Occipital lobe (tissue), 2 donors: ENCODE data around the gene DPYSL5. TPM values are rescaled to one million over a fixed set of nuclear protein-coding genes. Genes with fewer than 3 reads are reported as not detected.
"Not testable (repeated sequence)": the region's sequence is repeated elsewhere in the genome, so short reads cannot be mapped to it uniquely, and the experiment has no call there.

Experiments
- DNase-seq: peaks from one replicate; lab custom pipeline; 2025; lab: John Stamatoyannopoulos, UW
- total RNA-seq: library from RNA; depleted of rRNA; stranded (reverse); fragments of >200 nt; gene quantifications from one replicate; pipeline ENCODE4 v1.2.3, GENCODE V29; 2014

Gene DPYSL5
- total RNA-seq, 1 donor from 2014 or later: 128 TPM

DNA sequence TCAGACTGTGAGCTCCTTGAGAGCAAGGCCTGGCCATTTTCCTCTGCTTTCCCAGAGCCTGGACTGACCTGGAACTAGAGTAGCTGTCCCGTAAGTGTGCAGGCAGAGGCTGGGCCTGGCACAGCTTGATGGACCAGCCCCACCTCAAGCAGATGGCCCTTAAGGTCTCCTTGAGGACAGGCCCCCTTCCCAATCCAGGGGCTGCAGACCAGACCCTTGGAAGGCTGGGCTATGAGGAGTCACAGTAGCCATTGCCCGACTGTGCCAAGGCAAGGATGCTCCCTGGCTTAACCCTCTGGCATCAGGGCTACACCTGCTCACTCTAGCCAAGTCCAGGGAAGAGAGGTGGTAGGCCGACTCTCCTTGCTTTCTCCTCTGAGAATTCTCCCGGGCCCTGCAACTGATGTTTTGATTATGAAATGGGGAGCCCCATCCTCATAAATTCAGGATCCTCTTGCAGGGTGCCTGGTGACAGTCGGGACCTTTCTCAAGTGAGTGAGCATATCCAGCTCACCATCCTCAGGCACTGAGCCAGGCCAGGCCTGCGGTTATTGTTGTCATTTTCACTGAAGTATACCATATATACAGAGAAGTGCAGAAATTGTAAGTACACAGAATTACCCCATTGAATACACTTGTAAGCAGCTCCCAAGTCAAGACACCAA, 51.7 kb downstream of the DPYSL5 start:
- no peak for DNase-seq

DNA sequence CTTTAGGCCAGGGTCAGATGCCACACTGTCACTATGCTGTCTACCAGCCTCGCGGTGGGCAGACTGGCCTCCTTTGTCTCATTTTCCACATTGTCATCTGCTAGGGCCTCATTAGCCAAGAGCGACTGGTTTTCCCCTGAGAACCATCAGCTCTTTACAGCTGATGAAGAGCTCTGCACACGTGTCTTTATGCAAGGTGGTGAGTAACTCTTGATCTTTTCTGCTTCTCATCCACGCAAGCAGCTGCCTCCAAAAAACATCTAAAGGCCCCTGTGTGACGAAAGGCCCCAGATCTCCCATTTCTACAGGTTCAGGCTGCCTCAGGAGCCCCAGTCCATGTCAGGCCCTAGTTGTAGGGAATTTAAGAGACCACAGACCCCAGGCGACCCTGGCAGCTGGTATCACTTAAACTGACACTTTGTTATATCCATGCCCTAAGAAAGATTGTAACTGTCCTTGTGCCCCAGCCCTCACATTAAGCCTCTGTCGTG, 52.9 kb downstream of the DPYSL5 start:
- no peak for DNase-seq

DNA sequence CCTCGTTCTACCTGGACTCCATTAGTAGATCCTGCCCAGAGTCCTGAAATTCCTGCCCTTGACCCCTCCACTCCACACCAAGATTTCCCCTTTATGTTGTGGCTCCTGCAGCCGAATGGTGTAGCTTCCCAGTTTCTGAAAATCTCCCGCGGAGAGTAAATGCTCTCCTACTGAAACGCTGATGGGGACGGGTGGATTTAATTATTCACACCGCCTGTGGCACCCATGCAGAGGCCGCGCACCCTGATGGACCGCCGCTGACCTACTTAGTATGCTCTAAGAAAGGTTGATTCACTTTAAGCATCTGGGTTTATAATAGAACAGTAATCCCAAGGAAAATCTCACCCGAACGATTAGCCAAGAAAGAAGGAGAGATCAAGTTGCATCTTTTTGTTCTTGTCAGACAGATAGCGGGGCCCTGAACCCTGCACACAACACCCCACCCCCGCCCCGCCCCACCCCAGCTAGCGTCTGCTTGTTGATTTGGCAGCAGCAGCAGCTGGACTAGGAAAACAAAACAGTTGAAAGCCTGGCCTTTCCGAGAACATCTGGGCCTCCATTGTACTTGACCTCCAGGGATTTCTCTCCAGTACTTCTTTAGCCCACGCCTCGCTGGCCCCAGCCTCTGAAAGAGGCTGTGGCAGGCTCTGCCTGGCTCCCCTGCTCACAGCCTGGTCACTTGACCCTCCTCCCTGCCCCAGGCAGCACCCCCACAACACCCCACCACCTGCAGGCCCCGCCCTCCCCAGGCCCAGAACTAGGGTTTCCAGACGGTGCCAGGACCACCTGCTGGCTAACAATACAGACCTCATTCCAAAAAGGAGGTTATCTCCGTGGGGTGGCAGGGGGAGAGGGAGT, 53.6 kb downstream of the DPYSL5 start:
- peak; percentile 54 for DNase-seq

DNA sequence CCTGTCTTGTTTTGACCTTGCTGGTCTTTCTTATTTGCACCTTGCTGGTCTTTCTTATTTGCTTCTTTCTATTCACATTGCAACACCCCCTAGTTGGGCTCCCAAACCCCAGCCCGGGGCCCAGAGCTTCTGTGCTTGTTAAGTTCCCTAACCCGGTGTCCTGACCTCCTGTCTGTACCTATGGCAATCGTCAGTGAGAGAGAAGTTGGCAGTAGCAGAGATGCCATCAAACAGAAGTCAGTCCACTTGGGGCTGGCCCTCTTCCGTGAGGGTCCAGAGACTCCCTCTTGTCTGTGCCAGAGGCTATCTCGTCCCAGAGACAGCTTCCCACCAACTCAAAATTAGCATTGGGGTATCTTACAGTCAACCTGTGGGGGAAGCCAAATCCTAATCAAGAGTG, 55.7 kb downstream of the DPYSL5 start:
- no peak for DNase-seq

DNA sequence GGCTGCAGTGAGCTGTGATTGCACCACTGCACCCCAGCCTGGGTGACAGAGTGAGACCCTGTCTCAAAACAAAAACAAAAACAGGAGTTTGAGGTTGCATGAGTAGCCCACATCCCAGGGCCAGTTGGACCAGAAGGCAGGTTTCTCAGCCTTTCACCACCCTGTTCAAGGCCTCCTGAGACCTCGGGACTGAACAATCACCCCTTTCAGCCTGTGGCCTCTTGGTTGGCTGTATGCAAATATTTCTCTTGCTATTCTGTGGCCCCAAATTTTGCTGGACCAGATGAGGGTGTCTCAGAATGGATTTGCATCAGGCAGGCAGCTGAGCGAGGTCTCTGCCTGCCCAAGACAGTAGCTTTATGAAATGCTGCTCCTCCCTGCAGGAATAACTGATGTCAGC, 56.9 kb downstream of the DPYSL5 start:
- no peak for DNase-seq

DNA sequence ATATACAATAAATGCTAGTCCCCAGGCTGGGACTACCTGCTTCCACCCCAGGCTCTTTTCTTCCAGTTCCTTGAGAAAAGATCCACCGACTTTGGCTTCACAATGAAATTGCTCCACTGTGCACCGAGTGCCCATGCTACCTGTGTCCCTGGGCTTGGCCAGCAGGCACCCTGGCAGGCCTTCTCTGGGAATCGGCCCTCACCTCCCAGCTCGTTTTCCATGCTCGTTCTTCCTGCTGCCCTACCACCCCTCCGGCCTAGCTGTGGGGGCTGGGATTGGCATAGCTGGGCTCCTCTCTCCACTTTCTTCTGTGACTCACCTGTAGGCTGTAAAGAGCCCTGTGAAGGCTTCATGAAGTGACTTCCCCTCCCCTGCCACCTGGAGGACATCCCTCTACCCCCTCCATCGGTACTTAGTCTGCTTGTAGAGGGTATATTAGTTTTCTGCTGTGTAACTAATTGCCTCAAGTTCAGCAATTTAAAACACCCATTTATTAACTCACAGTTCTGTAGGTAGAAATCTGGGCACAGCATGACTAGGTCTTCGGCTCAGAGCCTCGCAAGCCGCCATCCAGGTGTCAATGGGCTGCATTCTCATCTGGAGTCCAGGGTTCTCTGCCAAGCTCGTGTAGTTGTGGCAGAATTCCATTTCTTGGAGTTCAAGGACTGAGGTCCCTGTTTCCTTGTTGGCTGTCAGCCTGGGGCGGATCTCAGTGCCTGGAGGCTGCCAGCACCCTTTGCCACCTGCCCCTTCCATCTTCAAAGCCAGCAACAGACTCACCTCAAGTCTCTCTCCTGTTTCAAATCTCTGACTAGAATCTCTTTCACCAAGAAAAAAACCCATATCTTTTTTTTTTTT, 57.6 kb downstream of the DPYSL5 start:
- DNase-seq: no peak

DNA sequence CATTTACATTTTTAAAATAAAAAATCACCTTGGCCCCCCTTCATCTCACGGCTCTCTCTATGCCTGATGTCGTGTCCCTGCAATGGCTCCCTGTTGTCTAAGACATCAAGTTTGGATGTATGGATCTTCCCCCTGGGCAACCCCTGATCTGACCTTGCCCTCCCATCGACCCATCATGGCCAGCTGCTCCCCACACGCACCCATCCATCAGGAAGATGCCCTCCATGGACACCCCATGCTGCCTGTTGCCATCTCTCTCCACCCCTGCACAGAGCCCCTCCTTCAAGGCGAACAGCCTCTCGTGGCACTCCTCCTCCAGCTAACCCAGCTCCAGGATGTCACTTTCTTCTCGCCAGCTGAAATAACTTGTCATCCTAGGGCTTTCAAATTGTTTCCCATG, 59.5 kb downstream of the DPYSL5 start:
- DNase-seq: no peak

DNA sequence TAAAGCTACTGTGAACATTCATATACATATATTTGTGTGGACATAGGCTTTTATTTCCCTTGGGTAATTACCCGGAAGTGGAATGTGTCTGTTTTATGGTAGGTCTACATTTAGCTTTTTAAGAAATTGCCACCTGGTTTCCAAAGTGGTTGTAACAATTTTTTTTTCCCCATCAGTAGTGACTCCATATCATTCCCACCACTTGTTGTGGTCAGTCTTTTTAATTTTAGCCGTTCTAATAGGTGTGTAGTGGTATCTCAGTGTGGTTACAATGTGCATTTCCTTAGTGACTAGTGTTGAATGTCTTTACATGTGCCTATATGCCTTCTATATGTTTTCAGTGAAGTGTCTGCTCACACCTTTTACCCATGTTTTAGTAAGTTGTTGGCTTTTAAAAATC, 62.2 kb downstream of the DPYSL5 start:
- DNase-seq: no peak

DNA sequence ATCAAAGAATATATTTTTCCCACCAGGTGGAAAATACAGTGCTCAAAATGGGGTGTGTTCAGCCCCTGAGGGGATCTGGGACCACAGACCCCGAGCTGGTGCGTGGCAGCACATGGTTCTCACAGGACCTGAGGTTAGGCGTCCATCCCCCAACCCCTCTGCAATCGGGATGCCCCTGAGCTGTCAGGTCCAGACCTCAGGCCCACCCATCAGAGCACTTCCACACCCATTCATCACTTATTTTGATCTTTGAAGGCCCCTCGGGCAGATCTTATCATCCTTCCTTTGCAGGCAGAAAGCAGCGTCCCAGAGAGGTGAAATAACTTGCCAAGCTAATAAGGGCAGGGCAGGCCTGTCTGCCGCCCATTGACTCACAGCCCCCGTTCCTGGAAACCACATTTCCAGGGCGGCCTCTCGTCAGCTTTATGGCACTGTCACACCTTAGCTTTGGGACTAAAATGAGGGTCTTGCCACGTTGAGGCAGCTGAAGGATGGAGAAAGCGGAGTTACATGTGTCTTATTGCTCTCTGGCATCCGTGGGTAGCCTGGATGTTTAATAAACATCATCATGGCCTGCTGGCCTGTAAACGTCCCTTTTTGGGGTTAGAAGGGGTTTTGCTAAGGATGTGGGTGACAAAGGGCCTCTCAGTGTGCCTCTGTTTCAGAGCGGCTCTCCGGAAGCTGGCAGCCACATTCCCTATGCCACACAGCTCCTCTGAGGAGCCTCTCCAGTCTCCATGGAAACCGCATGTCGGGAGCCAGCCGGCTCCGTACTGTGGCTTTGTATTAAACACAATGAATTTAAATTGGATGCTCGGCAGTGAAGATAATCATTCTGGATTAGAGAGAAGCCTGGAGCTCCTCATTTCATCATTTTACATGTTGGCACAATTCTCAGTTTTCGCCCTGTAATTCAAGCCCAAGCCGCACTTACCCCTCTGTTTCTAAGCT, 64.3 kb downstream of the DPYSL5 start:
- DNase-seq: peak; percentile 85

DNA sequence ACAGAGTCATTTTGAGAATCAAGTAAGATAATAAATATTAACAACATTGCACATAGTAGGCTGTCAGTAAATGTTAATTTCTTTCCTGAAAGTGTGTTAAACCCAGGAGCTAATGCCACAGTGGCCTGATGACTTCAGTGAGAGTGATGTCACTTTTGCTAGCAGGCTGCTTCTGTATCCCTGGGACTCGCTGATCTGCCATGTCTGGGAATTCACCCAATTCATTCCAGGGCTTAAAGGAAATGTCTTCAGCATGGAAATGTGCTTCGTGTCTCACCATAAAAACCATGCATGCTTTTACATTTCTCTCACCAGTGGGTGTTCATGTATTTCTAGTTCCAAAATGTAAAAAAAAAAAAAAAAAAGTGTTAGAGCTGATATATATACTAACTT, 65.7 kb downstream of the DPYSL5 start:
- peak; percentile 24 for DNase-seq

DNA sequence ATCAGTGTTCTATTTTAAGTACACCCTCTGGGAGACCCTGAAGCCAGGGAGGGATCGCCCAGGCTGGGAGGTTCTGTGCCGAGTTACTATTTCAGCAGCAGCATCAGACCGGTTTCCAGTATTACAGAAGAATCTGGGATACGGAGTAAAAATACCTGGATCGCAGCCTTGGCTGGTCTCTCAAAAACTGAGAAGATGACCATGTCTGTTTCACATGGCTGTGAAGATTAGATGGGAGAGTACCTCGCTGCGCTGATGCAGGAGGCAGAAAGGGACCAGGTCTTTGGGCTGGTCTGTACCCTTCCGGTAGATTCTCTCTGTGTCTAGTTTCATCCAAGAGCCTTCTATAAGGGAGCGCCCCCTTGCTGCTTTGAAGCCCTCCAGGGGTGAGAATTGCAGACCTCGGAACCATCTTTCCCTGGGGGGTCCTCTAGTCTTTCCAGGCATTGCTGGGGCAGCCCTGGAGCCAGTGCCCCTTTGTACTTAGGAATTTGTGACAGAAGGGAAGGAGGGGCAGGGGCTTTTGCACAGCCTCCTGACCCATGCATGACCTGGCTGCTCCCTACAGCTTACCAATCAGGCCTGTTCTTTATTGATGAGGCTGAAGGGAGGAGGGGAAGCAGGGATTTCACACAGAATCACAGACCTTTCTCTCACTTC, 66.2 kb downstream of the DPYSL5 start:
- DNase-seq: no peak

DNA sequence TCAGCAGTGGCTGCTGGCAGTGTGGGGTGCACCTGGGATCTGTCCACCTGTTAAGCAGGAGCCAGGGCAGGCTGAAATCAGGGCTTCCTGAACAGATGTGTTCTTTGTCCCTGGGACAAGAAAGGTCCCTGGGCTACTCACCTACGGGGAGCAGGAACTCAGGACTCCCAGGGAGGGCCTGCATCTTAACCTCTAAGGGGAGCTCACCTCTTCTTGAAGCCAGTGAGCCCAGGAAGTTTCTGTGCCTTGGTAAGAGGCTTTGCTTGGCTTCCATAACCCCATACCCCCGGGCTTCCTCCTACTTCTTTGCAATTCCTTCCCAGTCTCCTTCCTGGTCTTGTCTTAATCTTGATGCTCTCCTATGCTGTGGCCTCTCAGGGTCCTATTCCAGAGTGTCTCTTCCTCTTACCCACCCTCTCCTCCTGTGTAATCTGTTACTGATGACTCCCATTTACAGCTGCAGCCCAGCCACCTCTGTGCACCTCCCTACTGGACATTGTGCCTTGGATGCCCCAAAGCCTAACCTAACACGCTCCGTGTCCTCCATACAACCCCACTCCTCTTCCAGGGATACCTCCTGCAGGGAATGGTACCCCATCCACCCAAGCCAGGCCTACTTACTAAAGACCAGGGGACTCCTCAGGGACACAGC, 66.9 kb downstream of the DPYSL5 start:
- no peak for DNase-seq

DNA sequence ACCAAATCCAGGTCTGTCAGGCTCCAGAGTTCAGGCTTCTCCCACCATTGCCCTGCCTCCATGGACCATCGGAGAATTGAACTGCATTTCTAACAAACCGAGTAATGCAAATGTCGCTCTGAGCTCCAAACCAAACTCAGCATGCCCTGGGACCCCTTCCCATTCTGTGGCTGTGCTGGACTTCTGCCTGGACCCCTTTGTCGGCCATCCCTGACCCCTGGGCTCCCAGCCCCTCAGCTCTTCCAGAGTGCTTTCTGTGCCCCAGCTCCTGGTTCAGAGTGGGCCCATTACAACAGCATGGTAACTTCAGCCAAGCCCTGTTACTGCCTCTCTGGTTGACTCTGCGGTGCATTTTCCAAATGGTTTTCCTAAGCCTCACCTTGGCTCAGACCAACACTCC, 67.4 kb downstream of the DPYSL5 start:
- no peak for DNase-seq

DNA sequence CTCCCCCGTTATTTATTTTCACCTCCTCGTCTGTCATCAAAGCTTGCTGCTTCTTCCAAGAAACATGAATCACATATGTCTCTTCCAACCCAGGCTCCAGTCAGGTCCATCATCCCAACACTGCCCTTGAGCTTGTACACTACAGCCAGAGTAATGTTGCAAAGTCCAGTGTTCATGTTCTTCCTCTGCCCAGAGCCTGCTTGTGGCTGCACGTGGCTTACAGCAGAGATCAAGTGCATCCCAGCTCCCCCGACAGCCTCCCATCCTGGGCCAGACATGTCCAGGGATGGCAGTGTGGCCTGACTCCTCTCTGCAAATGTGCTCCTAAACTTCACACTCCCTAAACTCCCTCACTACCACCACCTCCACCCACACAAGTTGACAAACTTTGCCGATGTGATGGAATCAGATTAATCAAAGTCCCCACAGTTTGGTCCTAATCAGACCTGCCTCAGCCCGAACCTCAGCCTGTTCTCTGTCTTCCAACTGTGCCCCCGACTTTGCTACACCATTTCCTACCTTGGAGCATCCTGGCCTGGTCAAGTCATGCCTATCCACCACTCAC, 68.3 kb downstream of the DPYSL5 start:
- DNase-seq: no peak

DNA sequence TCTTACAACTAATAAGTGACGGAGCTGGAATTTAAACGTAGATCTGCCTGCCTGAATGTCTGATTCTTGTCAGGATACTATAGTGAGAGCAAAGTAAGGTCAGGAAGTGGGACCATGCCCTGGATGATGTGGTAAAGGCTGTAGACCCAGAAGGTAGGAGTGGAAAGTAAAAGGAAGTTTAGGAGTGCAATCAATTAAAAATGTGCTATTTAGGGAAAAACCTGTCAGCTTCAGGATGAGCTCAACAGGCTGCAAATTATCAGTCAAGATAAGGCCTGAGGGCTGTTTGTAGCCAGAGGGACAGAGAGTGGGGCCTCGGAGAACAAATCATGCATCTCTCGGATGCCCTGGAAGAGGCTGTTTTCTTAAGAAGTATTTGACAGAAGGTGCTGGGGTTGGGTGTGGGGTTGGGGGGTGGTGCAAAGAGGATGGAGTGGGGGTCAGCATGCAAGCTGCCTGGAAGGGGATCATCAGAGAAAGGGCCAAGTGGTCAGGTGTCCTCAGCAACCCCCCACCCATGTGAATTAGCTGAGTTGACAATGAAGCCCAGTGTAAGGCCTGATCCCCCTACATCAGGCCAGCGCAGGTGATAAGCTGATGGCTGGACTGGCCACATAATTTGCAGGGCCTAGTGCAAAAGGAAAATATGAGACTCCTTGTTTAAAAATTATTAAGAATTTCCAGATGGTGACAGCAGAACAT, 69.4 kb downstream of the DPYSL5 start:
- DNase-seq: no peak

DNA sequence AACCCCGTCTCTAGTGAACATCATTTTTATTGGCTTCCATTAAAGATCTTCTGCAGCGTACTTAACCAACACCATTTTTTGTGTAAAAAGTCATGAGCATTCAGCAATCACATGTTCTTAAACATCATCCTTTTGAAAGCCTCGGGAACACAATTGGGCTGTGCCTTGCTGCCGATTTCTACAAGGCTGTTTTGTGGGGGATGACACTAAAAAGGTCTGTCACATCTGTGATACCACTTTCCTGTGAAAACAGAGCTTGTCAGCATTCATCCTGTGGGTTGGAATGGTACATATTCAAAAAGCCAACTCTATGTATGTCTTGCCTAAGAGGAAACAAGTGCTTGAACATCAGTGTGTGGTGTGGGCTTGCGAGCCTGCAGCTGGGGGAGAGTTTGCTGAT, 73.4 kb downstream of the DPYSL5 start:
- no peak for DNase-seq

DNA sequence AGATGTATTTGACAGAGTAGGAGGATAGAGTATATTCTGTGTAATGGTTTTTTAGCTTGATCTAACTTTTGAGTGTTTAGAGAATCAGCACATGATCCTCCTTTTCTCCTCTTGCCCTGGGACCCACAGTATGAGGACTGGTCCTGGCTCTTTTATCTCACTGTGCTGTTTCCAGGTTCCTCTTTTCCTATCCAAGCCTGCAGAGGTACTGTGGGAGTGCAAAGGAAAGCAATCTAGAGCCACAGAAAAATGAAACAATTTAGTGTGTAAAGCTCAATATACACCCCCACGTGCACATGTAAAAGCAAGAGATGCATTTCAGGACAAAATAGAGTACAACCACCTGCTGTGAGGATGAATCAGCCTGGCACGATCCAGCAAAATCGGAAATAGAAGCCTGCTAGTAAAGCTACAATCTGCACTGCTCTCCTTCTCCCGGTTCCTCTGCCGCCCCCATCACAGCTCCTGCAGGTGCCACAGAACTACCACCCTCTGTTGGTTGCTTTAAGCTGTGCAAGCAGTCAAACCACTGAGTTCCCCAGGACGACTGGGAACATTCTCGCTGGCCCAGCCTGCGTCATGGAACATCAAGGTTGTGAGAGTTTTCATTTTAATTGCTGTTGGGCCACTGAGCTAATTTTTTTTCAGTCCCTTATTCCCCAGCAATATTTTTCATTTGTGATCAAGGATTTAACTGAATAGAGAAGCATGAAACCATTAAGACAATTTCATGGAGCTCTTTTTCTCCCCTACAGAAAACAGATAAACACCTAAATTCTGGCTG, 74.7 kb downstream of the DPYSL5 start:
- peak; percentile 79 for DNase-seq

DNA sequence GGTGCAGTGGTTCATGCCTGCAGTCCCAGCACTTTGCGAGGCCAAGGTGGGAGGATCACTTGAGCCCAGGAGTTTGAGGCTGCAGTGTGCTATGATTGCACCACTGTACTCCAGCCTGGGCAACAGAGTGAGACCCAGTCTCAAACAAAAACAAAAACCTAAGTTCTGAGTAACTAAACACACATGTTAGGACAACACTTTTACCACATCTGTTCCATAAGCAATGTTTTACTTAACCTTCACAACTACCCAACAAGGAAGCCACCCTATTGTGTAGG, 75.2 kb downstream of the DPYSL5 start:
- DNase-seq: not testable (repeated sequence)
